GM18907 (cell line): Measurements from ENCODE around the gene SLC6A19.

Experiments used
- ATAC-seq: cut with Tn5 transposase; IDR thresholded peaks from one replicate; pipeline ENCODE4 v1.9.1; 2021; ENCODE audit warnings: mild to moderate bottlenecking, moderate library complexity; ENCODE audit not compliant: unreplicated experiment

The SLC6A19 gene

DNA sequence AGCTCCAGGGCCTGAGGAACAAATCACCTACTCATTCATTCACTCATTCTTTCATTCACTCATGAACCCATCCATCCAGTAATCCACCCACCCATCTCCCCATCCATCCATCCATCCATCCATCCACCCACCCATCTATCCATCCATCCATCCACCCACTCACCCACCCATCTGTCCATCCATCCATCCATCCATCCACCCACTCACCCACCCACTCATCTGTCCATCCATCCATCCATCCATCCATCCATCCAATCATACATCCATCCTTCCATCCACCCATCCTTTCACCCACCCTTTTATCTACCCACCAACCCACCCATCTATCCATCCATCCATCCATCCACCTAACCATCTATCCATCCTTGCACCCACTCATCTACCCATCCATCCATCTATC is 35.5 kb upstream of the SLC6A19 start:
- ATAC-seq: no peak

DNA sequence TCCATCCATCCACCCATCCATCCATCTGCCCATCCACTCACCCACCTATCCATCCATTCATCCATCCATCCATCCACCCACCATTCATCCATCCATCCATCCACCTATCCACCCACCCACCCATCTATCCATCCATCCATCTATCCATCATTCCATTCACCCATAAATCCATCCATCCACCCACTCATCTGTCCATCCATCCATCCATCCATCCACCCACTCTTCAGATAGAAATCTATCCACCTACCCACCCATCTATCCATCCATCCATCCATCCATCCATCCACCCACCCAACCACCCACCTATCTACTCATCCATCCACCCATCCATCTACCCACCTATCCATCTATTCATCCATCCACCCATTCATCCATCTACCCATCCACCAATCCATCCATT is 35.0 kb upstream of the SLC6A19 start:
- ATAC-seq: no peak

DNA sequence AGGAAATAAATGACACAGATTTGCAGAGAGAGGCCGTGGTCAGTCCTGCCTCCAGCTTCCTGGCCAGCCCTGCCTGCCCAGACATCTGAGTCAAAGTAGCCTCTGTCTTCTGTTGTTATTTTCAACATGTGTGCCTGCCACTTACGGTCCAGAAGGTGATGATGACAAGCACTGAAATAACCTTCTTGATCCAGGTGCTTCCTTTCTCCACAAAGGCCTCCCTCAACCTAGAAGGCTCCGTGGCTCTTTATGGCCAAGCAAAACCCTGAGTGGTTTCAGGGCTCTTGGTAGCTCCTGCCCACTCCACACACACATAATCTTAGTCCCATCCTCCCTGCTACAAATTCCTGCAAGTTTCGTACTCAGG is 34.1 kb upstream of the SLC6A19 start:
- ATAC-seq: peak; percentile 5

DNA sequence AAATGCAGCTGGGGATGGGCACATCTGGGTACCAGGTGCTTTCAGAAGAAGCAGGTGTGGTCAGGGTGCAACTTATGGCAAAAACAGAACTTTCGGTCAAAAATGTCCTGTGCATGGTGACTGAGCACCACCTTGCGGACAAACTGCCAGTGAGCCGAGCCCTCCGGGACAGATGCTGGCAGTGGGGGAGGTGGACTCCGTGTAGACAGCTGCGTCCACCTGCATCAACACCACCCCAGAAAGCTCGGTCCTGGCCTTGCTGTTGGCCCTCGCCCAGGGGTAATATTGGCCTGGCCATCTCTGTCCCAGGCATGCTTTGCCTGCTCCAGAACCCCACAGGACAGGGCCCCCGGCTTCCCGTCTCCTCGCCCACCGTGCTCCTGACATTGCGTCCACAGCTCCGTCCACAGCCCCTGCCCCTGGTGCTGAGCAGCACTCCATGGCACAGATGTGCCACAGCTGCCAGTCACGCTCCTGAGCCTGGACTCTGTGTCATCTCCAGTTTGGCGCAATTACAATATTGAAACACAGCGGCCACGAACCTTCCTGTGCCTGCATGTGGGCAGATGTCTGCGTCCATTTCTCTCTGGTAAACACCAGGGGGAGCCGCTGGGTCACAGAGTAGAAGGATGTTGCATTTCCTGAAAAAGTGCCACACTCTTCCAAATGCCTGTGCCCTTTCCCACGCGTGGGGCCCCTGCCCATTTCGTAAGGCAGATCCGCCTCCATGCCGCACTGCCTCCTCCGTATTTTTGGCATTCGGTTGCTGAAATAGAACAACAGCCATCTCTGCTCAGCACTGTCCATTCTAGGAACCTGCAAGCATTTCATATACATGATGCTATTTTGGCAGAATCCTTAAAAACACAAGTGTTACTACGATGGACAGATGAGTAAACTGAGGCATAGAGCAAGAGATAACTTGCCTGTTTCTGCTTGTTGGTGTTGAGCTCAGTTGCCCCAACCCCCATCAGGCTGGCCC is 33.4 kb upstream of the SLC6A19 start:
- peak; percentile 76 for ATAC-seq

DNA sequence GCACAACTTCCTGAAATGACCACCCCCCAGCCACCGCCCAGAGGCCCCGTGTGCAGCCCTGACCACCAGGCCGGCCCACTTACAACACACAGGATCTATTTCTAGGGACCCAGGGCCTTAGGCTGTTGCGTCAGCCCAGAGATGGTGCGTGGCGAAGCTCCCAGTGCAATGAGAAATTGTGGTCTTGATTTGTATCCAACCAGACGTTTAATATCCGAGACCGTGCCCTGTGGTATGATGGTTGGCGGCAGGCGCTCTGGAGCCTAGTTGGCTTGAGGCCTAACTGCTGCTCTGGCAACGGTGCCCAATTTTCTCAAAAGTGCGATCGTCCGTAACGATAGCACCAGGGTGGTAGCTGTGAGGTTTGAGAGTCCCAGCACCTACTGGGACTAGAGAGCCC is 32.6 kb upstream of the SLC6A19 start:
- ATAC-seq: no peak

DNA sequence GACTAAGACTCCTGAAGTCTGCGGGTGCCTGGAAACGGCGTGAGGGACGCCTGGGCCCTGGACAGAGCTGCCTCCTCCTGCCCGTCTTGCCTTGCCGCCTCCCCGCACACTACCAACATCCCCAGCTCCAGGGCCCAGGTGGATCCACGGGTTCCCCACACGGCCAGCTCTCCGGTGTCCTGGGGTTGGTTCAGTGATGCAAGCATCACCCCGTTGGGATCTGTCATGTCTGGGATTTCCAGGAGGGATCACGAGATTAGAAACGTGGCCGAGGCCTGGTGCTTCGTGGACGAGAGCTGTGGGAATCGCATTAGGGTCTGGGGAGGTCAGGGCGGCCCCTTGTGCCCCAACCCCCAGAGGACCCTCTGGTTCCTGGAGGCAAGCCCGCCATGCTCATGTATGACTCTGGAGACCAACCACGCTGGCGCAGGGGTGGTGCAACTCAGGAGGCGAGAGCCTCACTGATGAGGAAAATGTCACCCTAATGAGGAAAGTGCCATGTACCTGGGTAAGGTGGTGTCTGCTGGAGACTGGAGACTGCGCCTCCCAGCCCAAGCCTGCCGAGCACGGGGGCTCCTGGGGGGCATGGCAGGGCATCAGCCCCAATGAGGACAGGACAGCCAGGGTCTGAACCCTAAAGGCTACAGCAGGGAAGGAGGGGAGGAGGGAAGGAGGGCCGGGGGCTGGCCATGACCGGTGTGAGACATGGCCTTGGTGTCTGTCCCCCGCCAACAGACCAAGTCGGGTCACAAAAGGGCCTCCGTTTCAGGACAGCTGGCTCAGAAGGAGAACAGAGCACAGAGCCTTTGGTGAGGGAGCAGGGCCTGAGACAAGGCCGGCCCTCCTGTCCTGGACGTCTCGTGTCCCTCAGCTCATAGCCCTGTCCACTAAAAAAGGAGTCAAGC is 31.9 kb upstream of the SLC6A19 start:
- no peak for ATAC-seq

DNA sequence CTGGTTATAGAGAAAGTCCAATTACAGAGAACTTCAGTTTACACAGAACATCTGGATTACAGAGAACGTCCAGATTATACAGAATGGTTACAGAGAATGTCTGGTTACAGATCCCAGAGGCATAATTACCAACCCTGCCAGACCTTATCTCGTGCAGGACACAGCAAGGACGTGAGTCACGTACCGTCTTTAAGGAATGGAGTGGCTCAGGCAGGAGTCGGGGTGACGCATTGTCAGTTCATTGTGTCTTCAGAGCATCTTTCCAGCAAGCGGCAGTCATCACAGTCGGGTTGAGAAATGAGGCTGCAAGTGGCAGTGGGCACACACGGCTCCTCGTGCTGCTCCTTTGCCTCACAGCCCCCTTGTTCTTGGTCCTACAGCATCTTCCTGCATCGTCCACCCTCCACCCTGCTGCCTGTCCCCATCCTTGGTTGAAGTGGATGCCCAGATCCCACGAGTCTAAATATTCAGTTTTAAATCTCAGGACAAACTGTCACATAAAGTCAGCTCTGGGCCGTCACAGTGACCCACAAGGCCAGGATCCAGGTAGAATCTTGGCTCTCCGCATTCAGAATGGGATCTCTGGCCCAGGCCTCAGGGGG is 30.0 kb upstream of the SLC6A19 start:
- no peak for ATAC-seq

DNA sequence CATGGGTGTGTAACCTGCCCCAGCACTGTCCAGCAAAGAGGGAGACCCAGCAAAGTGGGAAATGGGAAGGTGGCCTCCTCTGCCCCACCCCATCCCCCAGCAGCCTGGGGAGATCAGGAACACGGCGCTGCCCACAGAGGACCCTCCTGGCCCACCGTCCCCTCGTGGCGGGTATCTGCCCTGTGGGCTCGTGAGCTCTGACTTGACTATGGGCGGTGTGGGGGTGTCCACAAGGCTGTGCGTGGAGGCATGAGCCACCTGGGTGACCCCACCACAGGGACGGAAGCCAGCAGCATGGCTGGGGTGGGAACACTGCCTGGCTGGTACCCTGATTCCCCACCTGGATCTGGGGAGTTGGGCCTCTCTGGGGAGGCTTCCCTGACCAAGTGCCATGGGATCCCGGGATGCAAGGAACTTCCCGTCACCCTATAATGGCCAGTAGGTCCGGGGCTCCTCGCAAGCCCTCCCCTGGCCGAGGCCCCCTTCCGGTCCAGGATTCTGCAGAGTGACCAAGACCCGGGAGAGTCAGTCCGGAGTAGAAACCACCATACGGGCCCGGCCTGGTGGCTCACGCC is 29.3 kb upstream of the SLC6A19 start:
- no peak for ATAC-seq

DNA sequence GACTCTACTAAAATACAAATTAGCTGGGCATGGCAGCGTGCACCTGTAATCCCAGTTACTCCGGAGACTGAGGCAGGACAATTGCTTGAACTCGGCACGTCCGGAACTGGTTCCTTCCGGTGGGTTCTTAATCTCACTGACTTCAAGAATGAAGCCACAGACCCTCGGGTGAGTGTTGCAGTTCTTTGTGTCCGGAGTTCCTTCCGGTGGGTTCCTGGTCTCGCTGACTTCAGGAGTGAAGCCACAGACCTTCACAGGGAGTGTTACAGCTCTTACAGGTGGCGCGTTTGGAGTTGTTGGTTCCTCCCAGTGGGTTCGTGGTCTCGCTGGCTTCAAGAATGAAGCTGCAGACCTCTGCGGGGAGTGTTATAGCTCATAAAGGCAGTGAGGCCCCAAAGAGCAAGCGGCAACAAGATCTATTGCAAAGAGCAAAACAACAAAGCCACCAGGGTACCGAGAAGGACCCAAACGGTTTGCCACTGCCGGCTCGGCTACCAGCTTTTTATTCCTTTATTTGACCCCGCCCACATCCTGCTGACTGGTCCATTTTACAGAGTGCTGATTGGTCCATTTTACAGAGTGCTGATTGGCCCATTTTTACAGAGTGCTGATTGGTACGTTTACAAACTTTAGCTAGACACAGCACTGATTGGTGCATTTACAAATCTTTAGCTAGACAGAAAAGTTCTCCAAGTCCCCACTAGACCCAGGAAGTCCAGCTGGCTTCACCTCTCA is 28.6 kb upstream of the SLC6A19 start:
- no peak for ATAC-seq

DNA sequence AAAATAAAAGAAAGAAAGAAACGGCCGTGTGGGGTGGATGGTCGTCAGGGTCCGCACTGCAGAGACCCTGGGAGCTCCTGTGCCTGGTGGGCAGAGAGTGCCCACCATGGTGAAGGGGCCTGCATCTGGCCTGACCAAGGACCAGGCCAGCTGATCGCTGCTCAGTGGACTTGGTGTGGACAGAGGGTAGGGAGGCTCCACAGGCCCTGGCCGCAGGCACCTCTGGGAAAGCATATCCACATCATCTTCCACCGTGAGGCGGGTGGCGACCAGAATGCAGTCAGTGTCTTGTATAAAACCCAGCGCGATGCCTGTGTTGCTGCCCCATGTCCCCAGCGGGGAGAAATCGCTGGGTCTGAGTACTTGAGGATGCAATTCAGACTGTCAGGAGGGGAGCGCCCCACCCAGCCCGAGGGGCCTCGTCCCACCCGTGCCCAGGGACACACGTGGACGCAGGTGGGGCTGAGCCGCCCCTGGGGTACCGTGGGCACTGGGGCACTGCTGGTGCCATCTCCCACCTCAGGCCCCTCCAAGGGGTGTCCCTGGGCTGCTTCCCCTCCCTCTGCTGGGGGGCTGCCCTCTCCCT is 27.8 kb upstream of the SLC6A19 start:
- ATAC-seq: no peak

DNA sequence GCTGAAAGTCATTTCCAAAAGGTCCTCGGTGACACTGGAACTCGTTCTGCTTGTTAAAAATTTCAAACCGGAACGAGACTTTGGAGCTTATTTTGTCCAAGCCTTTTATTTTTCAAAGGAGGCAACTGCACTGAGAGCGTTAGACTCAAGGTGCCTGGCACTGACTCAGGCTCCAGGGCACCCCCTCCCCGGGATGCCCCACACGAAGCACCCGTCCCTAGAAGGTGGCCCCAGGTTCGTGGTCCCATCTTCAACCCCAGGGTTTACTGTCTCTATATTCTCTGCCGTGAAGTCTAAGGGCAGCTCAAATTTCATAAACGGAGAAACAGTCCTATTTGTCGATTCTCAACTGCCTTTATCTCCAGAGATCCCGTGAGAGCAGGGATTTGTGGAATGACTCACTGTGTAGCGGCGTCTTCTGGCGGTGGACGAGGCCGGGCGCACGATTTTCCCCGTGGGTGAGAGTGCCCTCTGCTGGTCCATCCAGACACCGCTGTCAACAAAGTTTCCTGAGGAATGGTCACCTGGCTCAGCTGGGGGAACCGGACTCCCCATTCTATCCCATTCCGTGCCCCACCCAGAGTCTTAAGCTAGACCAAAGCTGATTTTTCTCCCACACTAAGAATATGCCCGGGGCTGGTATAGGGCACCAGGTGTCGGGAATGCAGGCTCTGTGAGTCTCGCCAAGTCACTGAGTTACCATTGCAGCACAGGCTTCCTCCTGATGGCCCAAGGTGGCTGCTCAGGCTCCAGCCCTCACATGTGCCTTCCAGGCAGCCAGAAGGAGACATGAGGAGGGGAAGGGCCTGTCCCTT is 27.1 kb upstream of the SLC6A19 start:
- no peak for ATAC-seq

DNA sequence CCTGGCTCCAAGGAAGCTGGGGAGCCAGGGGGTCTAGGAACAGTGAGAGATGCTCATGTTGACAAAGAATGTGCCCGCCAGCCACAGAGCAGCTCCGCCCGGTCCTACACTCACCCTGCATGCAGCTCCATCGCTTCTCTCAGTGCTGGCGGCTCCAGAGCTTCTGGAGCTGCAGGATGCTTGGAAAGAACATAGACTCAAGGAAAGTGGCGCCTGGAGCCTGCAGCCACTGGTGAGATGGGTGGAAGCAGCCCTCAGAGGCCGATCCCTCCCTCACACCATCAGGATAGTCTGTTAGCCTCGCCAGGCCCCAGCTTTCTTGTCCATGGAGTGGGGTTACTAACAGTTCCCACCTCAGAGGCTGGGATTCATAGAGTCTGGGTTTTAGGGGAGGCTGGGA is 26.4 kb upstream of the SLC6A19 start:
- no peak for ATAC-seq

DNA sequence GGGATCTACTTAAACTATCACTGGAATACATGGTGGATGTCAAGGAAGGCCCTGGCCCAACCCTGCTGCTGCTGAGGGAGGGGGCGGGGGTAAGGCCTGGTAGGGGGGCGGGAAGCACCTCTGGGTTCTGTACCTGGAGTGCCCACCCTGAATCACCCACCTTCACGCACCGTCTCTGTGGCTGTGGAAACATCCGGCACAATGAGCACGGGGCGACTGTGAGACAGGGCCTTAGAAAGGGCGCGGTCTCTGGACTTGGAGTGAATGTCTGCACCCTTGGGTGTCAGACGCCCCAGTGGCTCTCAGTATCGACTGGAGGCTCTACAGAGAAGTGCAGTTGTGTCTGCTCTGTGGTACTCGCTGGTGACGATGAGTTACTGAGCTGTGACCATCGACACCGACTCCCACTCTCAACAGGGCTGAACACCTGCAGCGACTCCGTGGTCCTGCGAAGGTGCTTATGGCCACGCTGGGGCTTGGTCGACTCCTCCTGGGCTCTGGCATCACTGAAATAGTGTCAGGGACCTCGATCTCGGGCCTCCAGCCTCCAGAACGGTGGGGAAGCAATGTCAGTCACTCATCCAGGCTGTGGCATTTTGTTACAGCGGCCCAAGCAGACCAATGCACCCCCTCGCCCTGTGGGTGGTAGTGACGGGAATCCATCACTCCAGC is 25.5 kb upstream of the SLC6A19 start:
- no peak for ATAC-seq

DNA sequence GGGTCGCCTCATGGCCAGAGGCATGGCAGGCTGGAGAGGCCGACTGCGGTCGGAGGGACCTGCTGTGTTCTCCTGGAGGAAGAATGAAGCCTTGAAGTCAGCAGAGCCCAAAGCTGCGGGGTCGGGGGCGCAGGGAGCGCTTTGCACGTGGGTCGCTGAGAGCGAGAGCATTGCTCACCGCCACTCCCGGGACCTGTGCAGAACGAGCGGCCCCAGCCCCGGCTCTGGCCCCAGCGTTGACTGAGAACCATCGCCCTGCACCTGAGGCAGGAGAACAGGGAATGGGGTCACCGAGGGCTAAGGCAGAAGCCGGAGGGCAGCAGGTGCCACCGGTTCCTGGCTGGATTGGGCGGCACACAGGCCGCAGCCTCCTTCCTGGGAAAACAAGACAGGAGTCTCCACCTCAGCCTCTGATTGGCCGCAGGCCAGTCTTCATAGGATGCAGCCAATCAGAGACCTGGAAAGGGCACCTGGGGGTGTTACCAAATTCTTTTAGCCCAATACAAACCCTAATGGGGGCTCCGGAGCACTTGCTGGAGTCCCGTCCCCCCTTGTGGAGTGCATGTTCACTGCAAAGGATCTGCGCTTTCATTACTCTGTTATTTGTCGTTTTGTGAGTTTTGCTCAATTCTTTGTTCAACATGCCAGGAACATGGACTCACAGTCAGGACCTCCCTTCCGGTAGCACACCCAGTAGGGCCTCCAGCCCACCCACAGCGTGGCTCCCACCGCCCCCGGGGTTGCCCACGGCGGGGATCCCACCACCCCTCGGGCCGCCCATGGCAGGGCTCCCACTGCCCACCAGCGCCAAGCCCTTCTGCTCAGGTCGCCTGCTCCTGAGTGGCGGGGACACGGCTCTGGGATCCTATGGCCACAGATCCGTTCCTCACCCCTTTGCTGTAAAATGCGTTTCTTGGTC is 24.7 kb upstream of the SLC6A19 start:
- no peak for ATAC-seq

DNA sequence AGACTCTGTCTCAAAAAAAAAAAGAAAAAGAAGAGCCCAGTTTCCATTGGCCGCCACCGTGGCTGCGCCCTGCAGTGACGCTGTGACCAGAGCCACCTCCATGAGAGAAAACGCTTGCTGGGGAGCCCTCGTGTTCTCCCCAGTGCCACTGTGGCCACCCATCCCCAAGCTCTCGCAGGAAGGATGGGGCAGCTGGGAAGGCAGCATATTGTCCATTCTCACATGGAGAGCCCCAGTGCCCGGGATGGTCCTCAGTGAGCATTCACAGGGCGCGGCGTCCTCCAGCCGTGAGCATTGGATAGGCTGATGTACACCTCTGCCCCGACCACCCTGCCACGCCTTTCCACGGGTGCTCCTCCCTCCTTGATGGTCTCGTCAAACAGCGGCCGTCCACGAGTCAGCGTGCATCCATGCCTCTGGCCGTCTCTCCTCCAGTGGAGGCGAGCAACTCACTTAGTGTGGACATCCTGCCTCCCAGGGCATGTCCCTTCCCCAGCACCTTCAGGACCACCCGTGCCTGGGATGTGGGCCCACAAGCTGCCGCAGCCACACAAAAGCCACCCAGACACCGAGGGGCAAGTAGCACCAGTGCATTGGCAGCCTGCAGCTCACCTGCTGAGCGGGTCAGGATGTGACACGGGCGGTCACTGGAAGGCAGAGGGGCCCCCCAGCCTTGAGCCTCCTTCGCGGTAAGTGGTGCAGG is 23.4 kb upstream of the SLC6A19 start:
- no peak for ATAC-seq

DNA sequence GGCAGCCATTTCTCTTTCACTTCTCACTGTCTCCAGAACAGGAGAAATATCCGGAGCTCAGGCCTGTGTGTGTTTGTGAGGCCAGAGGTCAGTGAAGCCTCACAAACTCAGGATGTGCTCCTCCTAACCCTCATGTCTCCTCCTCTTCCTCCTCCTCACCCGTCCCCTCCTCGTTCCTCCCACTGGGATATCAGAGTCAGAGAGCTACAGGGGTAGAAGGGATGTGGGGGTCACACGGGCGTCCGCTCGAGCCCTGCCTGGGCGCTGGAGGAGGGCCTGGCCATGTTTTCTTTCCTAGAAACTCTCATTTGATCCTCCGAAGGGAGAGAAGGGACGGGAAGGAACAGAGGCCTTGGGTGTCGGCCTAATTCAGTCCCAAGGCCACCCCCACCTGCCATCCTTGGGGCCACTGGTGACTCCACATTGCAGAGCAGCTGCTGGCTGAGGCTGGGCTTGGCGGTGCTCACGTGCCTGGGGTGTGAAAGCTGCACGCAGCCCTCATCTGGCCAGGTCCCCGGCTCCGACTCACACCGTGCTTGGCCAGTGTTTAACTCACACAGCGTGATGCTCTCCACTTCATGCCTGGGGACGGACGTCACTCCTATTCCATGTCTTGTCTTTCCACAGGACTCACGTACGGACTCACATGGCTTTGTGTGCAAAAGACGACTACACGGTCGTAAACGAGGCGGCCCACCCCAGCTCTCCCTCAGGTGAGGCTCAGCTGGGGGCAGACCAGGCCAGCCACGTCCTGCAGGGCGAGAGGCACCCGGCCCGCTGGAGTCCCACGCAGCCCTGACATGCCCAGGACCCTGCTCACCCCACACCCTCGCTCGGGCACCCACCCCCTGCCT is 22.6 kb upstream of the SLC6A19 start:
- ATAC-seq: no peak
